ENCODE measurements around the gene NHERF2. TPM values are rescaled to one million over a fixed set of nuclear protein-coding genes. Genes with fewer than 3 reads are reported as not detected.

Gene NHERF2
- total RNA-seq, 2 donors from 2014 or later, result 0.82 to 3.7 TPM

DNA sequence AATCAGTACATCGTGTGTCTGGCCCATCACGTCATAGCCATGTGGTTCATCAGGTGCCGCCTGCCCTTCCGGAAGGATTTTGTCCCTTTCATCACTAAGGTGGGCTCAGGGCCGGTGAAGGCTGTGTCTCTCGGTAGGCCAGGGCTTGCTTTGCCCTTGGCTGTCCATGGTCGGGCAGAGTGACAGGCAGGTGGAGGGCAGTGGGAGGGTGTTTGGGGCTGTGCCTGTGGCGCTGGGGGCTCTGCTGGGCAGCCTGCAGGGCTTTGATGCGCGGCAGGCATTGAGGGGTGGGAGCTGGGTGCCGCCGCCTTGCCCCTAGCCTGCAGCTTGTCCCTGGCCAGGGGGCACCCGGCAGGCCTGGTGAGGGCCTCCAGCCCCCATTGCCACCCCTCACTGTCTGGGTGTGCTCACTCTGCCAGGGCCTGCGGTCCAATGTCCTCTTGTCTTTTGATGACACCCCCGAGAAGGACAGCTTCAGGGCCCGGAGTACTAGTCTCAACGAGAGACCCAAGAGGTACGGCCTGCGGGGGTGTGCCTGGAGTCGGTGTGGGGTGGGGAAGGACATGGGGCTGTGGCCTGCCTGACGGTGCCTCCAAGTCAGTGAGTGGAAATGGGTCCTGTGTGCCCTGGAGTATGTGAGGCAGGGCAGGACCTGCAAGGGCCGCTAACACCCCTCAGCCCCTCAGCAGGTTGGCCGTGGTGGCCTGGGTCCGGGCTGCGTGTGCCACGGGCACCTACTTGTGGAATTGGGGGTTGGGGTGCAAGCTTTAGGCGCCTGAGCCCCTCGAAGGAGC is 49.6 kb downstream of the NHERF2 start:
- ATAC-seq, result no peak
- DNase-seq (ENCODE audit: low spot score in 2 of 2), result no peak
- Mint-ChIP-seq H3K9me3 (no peaks in the 10 kb centered on the region), H3K36me3 (no peaks in the 10 kb centered on the region), H3K27ac (no peak overlapping the region)

DNA sequence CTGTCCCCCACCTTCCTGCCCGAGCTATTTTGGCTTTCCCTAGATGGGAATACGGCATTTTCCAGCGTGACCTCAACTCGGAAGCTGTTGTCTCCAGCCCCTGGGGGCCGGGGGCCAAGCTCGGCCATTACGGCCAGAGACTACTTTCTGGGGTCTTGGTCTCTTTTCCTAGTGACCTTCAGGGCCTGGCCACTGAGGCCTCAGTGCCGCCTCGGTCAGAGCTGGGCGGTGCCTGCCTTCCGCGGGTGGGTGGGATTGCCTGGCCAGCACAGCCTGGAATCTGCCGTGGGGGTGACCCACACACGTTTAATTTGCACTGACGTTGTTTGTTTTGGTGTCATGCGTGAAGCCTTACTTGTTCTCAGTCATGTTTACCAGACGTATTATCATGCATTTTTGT is 50.3 kb downstream of the NHERF2 start:
- Mint-ChIP-seq H3K27ac (no peak overlapping the region), H3K9me3 (no peaks in the 10 kb centered on the region), H3K36me3 (no peaks in the 10 kb centered on the region)
- ATAC-seq (no peak), DNase-seq (ENCODE audit: low spot score in 2 of 2) (no peak)

DNA sequence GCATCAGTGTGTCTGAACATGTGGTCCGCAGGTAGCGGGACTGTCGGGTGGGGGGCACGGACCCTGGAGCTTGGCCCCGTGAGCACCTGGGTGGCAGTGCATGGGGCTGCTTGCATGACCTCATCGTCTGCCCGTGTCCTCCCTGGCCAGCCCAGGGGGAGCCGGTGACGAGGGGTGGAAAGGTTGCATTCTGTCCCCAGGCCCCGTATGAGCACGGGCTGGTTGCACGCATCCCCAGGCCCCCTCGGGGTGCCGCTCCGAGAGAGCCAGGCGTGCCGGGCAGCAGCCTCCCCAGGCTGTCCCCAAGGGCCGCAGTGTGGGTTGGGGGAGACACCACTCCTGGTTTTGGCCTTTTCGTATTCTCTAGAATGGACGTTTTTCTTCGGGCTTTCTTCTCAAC is 51.0 kb downstream of the NHERF2 start:
- ATAC-seq (no peak), DNase-seq (ENCODE audit: low spot score in 2 of 2) (no peak)
- H3K27ac Mint-ChIP-seq, result no peak overlapping the region
- no peaks in the 10 kb centered on the region for H3K9me3 Mint-ChIP-seq
- H3K36me3 Mint-ChIP-seq, result no peaks in the 10 kb centered on the region

DNA sequence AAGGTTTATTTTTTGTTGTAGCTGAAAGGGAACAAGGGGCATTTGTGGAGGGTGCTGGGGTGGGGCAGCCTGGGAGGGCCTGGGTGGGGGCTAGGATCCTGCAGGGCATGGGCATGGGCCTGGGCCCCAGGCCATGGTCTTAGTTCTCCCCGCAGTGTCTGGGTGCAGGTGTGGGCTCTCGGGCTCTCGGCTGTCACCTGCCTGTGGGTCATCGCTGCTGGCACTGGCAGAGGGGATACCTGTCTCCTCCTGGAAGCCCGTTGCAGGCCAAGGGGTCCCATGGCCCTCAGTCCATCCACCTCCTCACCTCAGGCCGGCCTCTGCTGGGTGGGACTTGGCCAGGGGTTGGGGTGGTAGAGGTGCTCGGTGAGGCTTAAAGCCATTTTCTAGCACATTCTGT is 51.4 kb downstream of the NHERF2 start:
- Mint-ChIP-seq H3K27ac (no peak overlapping the region), H3K36me3 (no peaks in the 10 kb centered on the region), H3K9me3 (no peaks in the 10 kb centered on the region)
- ATAC-seq (no peak), DNase-seq (ENCODE audit: low spot score in 2 of 2) (no peak)

DNA sequence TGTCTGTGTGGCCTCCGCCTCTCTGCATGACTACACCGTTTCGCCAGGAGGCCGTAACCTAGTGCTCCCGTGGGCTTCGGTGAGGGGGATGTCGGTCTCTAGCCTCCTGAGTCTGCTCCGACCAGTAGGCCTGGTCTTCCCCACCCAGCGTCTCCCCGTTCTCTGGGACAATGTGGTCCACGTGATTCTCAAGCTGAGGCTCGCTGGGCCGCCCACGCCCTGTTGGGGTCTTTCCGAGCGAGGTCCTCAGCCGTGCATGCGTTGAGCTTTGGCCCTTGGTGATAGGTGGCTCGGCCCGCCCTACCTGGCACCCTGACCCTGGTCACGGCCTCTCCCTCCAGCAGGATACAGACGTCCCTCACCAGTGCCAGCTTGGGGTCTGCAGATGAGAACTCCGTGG is 52.0 kb downstream of the NHERF2 start:
- Mint-ChIP-seq H3K27ac (peak overlapping the region in 1 of 2 donors; percentile 37), H3K36me3 (no peaks in the 10 kb centered on the region), H3K9me3 (no peaks in the 10 kb centered on the region)
- ATAC-seq, result no peak
- no peak for DNase-seq (ENCODE audit: low spot score in 2 of 2)

DNA sequence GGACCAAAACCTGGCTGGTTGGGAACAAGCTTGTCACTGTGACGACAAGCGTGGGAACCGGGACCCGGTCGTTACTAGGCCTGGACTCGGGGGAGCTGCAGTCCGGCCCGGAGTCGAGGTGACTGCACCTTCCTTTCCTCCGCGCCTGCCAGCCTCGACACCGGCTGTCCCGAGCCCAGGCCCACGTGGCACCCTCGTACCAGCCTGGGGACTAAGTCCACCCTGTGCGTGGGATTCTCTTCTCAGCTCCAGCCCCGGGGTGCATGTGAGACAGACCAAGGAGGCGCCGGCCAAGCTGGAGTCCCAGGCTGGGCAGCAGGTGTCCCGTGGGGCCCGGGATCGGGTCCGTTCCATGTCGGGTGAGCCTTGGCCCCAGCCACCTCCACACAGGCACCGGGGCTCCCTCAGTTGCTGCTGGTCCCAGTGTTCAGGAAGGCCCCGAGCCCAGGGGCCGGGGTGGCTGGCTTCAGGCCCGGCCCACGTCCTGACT is 52.7 kb downstream of the NHERF2 start:
- no peak for DNase-seq (ENCODE audit: low spot score in 2 of 2)
- peak overlapping the region in 1 of 2 donors; percentile 37 for H3K27ac Mint-ChIP-seq
- ATAC-seq, result no peak
- H3K9me3 Mint-ChIP-seq, result no peaks in the 10 kb centered on the region
- no peaks in the 10 kb centered on the region for H3K36me3 Mint-ChIP-seq

DNA sequence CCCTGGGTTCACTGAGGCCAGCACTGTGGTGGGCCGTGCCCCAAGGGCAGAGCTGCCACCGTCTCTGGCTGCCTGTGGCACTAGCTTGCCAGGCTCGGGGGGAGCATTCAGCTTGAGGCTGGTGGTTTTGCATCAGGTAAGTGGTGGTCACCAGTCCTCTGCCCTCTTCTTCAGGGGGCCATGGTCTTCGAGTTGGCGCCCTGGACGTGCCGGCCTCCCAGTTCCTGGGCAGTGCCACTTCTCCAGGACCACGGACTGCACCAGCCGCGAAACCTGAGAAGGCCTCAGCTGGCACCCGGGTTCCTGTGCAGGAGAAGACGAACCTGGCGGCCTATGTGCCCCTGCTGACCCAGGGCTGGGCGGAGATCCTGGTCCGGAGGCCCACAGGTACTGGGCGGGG is 53.3 kb downstream of the NHERF2 start:
- Mint-ChIP-seq H3K27ac (peak overlapping the region in 1 of 2 donors; percentile 35), H3K36me3 (no peaks in the 10 kb centered on the region), H3K9me3 (no peaks in the 10 kb centered on the region)
- ATAC-seq, result no peak
- DNase-seq (ENCODE audit: low spot score in 2 of 2), result no peak

DNA sequence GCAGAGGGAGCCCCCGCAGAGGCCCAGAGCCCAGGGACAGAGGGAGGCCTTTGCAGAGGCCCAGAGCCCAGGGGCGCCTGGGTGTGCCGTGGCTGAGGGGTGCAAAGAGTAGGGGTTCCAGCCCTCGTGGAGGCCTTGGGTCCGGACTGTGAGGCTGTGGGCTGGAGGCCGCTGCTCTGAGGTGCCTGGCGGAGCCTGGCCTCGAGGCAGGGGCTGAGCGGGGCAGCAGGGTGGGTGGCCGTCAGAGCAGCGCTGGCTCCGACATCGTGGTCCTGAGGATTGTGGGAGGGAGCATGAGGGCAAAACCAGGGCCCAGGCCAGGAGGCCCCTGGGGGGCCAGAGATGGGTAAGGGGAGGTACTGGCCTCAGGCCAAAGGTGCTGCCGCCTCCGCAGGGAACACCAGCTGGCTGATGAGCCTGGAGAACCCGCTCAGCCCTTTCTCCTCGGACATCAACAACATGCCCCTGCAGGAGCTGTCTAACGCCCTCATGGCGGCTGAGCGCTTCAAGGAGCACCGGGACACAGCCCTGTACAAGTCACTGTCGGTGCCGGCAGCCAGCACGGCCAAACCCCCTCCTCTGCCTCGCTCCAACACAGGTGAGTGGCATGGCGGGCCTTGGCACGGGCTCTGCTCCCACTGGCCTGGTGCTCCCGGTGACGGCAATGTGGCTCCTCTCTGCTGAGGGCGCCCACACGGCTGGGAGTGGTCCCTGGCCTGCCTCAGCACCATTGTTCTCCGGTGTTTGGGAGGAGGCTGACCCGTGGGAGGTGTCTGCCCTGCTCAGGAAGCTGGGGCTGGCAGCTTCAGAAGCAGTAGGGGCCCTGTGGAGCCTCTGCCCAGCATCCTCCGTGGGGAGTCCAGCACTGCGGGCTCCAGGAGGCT is 54.7 kb downstream of the NHERF2 start:
- DNase-seq (ENCODE audit: low spot score in 2 of 2) (no peak), ATAC-seq (no peak)
- Mint-ChIP-seq H3K9me3 (no peaks in the 10 kb centered on the region), H3K36me3 (no peaks in the 10 kb centered on the region), H3K27ac (no peak overlapping the region)

DNA sequence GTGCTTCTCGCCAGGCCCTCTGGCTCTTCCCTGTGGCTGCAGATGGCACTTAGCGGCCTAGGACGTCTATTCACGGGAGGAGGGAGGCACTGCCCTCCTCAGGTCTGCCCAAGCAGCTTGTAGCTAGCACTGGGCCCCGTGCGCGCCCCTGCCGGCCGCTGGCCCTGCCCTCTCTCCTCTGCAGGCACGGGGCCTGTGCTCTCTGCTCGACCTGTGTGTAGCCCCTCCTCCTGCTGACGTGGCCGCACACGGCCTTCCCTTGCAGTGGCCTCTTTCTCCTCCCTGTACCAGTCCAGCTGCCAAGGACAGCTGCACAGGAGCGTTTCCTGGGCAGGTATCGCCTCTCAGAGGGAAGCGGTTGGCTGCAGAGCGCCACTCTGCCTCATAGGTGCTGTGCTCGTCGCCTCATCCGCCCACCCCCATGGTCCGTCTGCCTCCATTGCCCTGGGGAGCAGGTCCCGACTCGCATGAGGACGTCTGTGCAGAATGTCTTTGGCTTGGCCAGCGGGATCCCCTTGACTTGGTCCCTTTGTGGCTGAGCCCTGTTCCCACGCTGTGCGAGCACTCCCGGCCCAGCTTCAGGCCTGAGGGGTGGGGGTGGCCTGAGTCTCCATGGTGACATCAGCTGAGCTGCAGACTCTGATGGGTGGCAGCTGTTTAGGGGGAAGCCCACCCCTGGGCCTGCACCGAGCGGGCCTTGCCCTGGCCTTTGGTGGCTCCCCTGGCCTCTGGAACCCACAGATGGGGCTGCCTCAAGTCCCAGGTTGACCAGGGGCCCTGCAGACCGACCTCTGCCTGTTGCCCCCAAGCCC is 55.7 kb downstream of the NHERF2 start:
- Mint-ChIP-seq H3K9me3 (no peaks in the 10 kb centered on the region), H3K36me3 (no peaks in the 10 kb centered on the region), H3K27ac (no peak overlapping the region)
- DNase-seq (ENCODE audit: low spot score in 2 of 2) (no peak), ATAC-seq (no peak)

DNA sequence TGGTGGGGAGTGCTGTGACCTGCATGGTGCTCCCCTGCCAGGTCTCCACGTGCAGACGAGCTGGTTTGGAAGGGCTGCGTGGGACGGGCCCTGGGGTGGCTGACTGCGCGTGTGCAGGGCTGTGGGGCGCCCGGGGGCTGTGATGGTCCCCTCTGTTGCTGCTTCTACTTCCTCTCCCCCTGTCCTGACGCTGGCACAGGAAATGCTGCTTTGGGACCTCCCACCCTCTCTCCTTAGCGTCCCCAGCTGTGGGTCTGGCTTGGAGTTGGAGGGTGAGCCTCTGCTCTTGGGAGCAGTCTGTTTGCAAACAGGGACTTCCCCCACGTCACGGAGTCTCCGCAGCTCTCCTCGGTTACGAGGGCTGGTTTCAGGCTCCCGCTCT is 56.3 kb downstream of the NHERF2 start:
- H3K27ac Mint-ChIP-seq, result peak overlapping the region; percentile 22 to 72
- ATAC-seq, result no peak
- no peaks in the 10 kb centered on the region for H3K36me3 Mint-ChIP-seq
- no peaks in the 10 kb centered on the region for H3K9me3 Mint-ChIP-seq
- no peak for DNase-seq (ENCODE audit: low spot score in 2 of 2)

DNA sequence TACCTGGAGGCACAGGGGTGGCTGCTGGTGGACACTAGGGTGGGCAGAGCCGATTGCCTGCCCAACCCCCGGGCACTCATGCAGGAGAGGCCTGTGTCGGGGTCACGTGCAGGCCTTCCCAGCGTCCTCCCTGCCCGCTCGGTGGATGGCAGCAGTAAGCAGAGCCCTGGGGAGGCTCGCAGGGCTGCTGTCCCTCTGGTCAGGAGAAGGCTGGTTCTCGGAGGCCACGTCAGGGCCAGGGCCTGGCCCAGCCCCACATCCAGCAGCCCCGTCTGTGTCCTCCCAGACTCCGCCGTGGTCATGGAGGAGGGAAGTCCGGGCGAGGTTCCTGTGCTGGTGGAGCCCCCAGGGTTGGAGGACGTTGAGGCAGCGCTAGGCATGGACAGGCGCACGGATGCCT is 56.7 kb downstream of the NHERF2 start:
- DNase-seq (ENCODE audit: low spot score in 2 of 2) (no peak), ATAC-seq (no peak)
- Mint-ChIP-seq H3K27ac (peak overlapping the region; percentile 22 to 72), H3K36me3 (no peaks in the 10 kb centered on the region), H3K9me3 (no peaks in the 10 kb centered on the region)

DNA sequence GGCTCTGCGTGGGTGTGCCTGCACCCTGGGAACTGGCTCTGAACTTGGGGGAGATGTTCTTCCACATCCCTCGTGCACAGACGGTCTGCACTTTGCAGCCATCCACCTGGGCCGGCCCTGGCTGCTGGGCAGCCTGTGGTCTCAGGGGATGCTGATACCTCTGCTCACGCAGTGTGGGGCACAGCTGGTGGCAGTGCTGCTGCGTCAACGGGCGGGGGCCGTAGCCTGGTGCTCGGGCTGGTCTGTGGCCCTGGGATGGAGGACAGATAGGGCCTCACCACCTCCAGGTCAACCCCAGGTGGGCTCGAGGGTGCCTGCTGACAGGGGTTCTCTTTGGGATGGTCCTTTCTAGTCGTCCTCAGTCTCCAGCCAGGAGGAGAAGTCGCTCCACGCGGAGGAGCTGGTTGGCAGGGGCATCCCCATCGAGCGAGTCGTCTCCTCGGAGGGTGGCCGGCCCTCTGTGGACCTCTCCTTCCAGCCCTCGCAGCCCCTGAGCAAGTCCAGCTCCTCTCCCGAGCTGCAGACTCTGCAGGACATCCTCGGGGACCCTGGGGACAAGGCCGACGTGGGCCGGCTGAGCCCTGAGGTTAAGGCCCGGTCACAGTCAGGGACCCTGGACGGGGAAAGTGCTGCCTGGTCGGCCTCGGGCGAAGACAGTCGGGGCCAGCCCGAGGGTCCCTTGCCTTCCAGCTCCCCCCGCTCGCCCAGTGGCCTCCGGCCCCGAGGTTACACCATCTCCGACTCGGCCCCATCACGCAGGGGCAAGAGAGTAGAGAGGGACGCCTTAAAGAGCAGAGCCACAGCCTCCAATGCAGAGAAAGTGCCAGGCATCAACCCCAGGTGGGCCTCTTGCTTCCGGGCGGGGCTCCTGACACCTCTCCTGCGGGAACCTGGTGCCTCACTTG is 57.4 kb downstream of the NHERF2 start:
- Mint-ChIP-seq H3K36me3 (no peaks in the 10 kb centered on the region), H3K9me3 (no peaks in the 10 kb centered on the region), H3K27ac (no peak overlapping the region)
- ATAC-seq, result no peak
- no peak for DNase-seq (ENCODE audit: low spot score in 2 of 2)

DNA sequence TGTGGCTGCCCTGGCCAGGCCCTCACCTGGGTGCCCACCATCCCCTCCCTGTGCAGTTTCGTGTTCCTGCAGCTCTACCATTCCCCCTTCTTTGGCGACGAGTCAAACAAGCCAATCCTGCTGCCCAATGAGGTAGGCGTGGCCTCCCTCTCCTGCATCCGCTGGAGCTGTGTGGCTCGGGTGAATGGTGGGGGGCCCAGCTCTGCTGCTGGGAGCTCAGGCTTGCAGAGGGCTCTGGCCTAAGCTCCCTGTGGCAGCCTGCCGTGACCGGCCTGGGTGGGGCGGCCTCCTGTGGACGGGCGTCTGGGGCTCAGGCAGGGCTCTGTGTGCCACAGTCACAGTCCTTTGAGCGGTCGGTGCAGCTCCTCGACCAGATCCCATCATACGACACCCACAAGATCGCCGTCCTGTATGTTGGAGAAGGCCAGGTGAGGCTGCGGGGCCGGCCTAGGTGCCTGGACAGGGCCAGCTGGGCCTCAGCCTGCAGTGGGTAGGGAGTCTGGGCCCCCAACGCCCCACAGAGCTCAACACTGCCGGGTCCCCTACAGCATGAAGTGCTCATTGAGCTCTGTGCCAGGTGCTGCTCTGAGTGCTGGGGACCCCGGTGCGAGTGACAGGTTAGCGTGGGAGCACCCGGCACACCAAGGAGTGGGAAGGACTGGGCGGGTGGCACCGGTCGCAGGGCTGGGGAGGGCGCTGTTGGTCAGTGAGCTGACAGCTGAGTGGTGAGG is 58.4 kb downstream of the NHERF2 start:
- Mint-ChIP-seq H3K9me3 (no peaks in the 10 kb centered on the region), H3K36me3 (no peaks in the 10 kb centered on the region)

DNA sequence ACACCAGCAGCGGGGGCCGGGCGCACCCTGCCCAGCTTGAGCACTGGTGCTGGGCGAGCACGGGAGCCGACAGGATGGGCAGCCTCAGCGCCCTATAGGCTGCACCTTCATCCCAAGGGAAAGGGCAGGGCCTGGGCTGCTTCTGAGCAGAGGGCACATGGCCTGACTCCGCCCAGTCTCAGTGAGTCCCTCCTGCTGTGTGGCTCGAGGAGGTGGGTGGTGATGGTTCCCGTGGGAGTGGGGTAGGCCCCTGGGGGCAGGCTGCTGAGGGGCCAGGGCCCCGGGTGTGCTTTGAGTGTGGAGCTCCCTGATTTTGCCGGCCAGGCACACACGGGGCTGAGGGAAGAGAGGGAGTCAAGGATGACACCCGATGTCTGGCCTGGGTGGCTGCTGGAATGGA is 59.0 kb downstream of the NHERF2 start:
- no peak overlapping the region for H3K27ac Mint-ChIP-seq
- ATAC-seq, result no peak

More for the DNA sequence above, 58.4 kb downstream of the NHERF2 start:
- peak overlapping the region in 1 of 2 donors; percentile 69 for H3K27ac Mint-ChIP-seq
- DNase-seq (ENCODE audit: low spot score in 2 of 2), result no peak
- no peak for ATAC-seq

DNA sequence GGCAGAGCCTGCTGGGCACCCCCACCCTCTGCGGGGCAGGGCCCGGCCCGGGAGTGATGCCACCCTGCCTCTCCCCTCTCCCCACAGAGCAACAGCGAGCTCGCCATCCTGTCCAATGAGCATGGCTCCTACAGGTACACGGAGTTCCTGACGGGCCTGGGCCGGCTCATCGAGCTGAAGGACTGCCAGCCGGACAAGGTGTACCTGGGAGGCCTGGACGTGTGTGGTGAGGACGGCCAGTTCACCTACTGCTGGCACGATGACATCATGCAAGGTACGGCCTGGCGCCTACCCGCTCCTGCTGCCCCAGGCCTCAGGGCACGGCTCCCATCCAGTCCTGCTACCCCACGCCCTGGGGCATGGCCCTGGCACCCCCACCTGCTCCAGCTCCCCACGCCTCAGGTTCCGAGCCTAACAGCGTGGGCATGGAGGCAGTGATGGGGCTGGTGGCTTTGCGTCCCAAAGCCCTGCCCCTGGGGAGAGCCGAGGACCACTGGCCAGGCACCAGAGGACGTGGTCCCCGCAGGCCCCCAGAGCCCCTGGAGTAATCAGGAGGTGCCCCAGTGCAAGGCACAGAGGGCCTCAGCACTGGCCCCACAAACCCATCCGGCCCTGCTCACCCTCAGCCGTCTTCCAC is 59.5 kb downstream of the NHERF2 start:
- Mint-ChIP-seq H3K36me3 (no peaks in the 10 kb centered on the region), H3K9me3 (no peaks in the 10 kb centered on the region), H3K27ac (no peak overlapping the region)
- ATAC-seq (no peak), DNase-seq (ENCODE audit: low spot score in 2 of 2) (no peak)

More for the DNA sequence above, 59.0 kb downstream of the NHERF2 start:
- H3K9me3 Mint-ChIP-seq, result no peaks in the 10 kb centered on the region
- no peak for DNase-seq (ENCODE audit: low spot score in 2 of 2)
- H3K36me3 Mint-ChIP-seq, result no peaks in the 10 kb centered on the region
